Left colon (tissue), 2 donors: ENCODE measurements around the gene SLC9C2. TPM values are rescaled to one million over a fixed set of nuclear protein-coding genes. Genes with fewer than 3 reads are reported as not detected.
"Not testable (repeated sequence)": the region's sequence is repeated elsewhere in the genome, so short reads cannot be mapped to it uniquely, and the experiment has no call there.

ENCODE experiments used
- ATAC-seq: fragments of 200-7000 bp; cut with Tn5 transposase; one replicate; pipeline ENCODE4 v1.9.1; 2020; ENCODE audit warnings: mild to moderate bottlenecking, moderate library complexity
- DNase-seq, 2 donors: peaks; one replicate each; pipeline ENCODE4 v3.0.0-alpha.2; 2020
- intact Hi-C, 2 donors: fragments of 100-400 bp; cut with DNase I in 1 of 2; cut with micrococcal nuclease in 1 of 2; formaldehyde crosslinking; loops; one replicate each; pipeline versions ENCODE4 v1.11.2 to v1.14.0; 2022; cut with DNase I, micrococcal nuclease
- total RNA-seq, 2 donors: library from RNA; stranded (reverse); fragmentation: NEBNext Ultra II Directional; extraction: Animal tissue kit (Norgen Biotek cat#: 25700); gene quantifications; one replicate each; pipeline ENCODE4 v1.2.1, GENCODE V29; 2021
- donor health status: DM: no; HTN: no; CAD: no.
- donor health status: DM: yes; HTN: yes; CAD: no.

The SLC9C2 gene
- total RNA-seq, 2 donors from 2014 or later, result 0.17 TPM; not detected in 1

DNA sequence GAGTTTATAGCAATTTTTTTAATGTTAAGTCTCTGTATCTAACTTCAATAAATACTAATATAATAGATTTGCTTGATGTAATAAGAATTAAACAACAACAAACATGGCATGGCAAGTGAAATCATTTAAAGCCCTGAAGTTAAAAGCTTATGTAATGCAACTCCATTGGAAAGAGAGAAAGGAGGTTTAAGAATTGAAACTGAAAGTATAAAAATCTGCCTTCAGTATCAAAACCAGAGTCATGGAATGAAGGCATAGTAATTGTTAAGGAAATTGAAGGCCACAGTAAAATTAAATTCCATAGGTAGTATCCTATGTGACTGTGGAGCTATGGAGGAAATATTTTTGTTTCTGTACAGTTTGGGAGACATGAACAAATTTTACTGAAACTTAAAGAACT, 70.6 kb downstream of the SLC9C2 start:
- DNase-seq (no peak), ATAC-seq (no peak)
- intact Hi-C loops, result no loop called here

DNA sequence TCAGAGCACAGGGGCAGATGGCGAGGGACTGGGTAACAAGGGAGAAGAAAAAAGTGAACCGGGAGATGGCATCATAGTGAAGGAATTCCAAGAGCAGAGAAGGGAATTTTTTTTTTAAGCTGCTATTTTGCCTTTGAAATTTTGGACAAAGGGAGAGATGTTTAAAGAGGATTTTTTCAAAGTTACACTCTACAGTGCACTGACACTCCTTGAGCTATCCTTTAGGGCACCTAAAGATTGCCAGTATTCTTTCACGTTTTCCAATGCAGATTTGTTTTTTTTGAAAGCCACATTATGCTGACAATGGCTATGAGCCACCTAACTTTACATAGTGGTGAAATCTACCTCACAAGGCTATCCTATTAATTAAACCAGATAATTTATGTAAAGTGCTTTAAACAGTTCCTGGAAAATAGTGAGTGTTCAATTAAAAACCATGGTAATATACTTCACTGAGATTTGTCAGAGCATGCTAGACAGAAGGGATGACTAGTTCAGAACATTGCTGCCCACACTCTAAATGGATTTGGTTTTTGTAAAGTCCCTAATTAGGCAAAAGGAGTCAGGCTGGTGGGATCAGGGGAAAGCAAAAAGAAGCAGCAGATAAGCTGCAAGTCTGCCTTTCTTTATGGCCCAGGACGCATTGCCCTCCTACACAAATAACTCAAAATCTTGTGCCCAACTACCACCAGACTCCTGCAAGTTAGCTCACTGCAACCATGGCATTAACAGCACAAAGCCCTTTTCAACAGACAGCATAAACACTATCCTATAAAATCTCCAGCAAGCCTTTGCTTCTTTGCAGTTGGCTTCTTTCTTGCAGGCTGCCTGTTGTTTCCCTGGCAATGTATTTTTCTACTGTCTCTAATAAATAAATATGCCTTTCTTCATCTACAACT, 71.8 kb downstream of the SLC9C2 start:
- no peak for DNase-seq
- intact Hi-C loops, result no loop called here
- no peak for ATAC-seq

DNA sequence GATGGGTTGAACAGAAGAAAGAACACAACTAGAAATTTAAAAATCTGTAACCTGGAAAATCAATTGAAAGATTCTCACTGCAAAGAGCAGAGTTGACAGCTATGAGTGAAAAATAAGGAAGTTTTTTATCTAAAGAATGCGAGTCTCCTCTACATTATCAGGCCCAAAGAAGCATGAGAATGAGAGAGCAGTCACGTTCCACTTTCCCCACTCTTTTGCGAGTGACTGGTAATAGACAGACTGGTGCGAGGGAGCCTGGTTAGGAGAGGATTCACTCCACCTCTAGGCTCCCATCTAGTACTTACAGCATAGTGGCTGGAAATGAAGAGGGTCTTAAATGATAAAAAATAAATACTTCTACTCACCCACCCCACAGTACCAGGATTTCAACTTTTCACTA, 73.8 kb downstream of the SLC9C2 start:
- ATAC-seq (no peak), DNase-seq (no peak)
- intact Hi-C loops, result no loop called here

DNA sequence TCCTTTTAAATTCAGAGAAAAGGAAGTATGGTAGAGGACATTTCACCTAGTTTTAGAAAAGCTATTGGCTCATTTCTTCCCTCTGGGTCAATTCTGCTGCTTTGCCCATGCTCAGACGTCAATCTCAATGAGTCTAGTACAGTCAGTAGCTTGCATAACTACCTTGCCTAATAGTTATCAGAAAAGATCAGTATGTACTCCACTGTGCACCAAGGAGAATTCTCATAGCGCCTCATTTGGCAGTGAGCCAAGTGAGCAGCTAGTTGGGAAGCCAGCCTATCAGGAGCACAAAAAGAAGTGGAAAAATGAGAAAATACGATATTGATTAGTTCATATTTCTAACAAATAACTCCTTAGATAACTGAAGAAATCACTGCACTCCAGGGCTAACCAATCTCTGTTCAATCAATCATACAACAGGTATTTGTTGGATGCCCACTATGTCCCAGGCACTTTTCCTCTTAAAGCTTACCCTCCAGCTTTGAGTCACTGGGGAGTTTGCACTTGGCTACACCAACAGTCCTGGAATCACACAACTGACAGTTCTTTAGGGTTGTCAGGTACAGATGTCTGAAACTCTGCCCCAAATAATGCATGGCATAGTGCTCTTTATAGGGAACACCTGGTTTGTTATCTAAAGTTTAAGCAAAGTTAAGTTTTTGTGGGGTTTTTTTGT, 75.6 kb downstream of the SLC9C2 start:
- no peak for ATAC-seq
- intact Hi-C loops, result no loop called here
- DNase-seq, result no peak

DNA sequence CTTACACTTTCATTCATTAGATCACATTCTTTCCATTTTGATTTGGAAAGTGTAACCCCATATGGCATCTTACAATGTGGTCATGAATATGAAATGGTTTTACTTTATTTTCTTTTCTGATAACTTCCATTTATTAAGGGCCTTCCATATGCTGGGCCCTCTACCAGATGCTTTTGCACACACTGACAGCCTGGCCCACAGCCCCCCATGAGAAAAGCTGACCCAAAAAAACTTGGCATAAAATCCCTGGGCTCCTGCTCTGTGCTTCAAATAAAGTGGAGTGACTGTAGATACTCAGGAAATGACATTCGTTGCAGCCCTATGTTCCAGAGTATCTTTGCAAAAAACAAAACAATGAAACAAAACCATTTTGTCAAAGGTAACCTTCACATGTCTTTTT, 76.9 kb downstream of the SLC9C2 start:
- DNase-seq (no peak), ATAC-seq (no peak)
- intact Hi-C loops, result no loop called here

DNA sequence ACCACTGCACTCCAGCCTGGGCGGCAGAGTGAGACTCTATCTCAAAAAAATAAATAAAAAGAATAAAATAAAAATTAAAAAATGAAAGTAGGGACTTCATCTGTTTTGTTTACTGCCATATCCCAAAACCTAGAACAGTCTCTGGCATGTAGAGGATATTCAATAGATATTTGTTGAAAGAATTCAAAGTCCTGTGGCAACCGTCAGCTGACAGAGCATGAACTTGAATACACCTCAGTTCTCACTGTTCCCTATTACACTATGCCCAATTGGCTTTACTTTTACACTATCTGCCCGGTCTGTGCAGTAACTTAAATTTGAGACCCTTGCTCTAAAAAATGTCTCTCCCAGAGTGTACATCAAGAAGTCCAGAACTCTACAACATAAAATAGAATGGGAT, 79.5 kb downstream of the SLC9C2 start:
- ATAC-seq (peak; percentile 51), DNase-seq (no peak)
- intact Hi-C loops, result no loop called here

DNA sequence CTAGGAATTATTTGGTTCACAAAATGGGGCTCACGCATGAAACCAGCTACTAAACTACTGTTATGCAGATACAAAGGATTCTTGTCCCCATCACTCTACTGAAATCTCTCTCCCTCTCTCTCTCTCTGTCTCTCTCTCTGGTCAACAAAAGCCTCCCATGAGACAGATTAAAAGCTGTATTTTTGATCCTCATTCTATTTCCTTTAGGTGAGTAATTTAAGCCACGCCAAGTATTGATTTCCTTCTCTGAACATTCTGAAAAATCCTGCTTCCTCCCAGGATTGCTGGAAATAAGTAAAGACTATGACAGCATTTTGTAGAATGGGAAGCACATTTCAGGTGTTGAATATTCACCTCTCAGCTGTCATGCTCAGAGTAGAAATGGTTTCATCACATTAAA, 82.1 kb downstream of the SLC9C2 start:
- DNase-seq (no peak), ATAC-seq (no peak)
- intact Hi-C loops, result no loop called here

DNA sequence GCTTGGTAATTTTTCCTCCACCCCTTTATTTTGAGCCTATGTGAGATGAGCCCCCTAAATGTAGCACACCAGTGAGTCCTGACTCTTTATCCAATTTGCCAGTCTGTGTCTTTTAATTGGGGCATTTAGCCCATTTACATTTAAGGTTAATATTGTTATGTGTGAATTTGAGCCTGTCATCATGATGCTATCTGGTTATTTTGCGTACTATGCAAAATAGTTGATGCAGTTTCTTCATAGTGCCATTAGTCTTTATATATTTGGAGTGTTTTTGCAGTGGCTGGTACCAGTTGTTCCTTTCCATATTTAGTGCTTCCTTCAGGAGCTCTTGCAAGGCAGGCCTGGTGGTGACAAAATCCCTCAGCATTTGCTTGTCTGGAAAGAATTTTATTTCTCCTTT, 88.4 kb downstream of the SLC9C2 start:
- DNase-seq, intact Hi-C loops, ATAC-seq: not testable (repeated sequence)

DNA sequence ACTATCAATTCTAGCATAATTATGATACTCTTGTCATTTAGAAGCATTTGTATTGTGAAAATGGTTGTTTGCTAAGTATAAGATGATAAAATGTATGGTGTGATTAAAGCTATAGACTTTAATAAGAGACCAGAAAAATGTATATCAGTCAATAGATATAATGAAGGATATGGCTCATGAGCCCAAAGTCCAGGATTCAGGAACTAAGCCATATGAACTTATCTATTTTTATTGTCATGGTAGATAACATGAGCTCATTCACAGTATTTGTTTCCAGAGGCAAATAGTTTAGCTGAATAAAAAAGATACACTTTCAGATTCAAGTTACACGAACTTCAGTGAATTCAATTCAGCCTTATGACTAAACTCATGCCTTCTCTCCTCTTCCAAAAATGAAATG, 93.1 kb downstream of the SLC9C2 start:
- intact Hi-C loops, result no loop called here
- no peak for DNase-seq
- peak; percentile 68 for ATAC-seq

DNA sequence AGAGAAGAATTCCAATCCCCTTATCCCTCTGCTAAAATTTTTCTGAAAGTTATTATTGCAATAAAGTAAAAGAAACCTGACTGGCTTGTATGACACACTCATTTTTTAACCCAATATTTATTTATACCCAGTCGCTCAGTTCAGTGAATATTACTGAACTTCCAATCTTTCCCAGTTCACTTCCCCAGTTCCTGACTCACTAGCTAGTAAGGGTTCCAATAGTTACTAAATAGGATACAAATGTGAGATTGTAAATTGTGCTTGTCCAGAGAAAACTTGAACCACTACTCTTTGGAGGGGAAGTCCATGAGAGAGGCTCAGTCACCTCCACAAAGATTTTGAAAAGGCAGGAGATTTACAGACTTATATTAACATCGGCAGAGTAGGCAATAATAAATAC, 94.3 kb downstream of the SLC9C2 start:
- DNase-seq (no peak), ATAC-seq (no peak)
- intact Hi-C loops, result no loop called here

DNA sequence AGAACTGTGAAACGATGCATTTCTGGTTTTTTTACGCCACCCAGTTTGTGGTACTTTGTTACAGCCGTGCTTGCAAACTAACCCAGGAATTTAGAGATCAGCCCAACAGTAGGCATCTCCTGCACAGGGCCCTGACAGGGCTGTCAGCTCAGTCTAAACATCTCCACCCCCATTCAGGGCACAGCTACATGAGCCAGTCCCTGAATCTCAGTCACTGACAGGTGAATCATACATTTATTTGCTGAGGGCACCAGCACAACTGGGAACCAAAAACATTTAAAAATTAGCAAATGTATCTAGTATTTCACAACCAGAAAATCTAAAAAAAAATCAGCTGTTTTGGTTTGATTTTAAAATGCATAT, 95.0 kb downstream of the SLC9C2 start:
- intact Hi-C loops, result no loop called here
- peak; percentile 17 for ATAC-seq
- no peak for DNase-seq

DNA sequence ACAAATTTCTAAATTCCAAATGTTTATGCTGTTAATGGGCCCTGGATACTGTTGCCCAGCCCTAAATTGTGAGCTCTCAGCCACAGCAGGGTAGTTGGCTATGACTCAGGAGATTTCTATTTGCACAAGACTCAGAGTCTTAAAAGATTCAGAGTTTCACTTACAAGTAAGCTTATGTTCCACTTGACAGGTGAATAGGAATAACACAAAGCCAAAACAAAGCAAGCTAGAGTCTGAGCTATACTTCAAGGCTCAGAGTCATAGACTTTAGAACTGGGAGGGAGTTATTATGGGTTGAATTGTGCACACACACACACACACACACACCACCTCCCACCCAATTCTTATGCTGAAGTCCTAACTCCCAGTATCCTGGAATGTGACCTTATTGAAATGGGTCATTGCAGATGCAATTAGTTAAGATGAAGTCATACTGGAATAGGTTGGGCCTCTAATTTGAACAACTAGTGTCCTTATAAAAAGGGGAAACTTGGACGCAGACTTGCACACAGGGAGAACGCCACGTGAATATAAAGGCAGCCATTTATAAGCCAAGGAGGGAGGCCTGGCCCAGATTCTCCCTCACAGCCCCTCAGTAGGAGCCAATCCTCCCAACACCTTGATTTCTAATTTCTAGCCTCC, 95.5 kb downstream of the SLC9C2 start:
- DNase-seq (no peak), ATAC-seq (peak; percentile 61)
- intact Hi-C loops, result no loop called here

DNA sequence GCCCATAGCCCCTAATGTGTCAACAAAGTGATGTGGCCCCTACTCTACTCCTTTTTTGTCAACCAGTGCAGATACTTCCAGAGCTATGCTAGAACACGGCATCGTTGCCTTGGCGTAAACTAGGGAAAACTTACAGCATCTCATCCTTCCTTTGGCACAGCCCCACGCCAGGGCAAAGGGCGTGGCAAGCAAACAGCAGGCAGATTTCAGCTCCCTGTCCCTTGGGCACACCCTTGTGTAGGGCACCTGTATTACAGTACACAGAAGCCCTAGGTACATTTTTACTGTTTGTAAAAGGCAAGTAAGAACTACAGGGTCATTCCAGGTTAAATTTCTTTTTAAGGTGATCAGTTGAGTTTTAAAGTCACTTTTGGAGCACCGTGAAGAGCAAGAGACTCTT, 96.4 kb downstream of the SLC9C2 start:
- DNase-seq (peak; percentile 71 to 84), ATAC-seq (peak; percentile 92)
- intact Hi-C loops, result no loop called here

DNA sequence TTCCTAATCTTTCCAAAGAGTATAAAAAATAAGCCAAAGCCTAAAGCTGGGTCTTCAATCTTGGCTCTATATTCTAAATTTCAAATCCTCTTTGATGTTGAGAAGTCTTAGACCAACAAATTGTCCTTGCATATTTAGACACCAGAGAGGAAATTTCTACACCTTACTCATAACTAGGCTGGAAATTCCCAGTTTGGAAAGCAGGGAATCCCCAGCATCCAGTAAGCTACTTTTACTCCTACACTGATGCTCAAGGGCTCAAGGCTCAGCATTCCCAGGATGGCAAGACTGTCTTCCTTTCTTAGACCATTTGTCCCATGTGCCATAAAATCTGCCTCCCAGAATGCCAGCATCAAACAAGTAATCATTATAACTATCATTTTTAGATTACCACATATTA, 97.5 kb downstream of the SLC9C2 start:
- ATAC-seq, result no peak
- DNase-seq, result no peak
- intact Hi-C loops, result no loop called here

DNA sequence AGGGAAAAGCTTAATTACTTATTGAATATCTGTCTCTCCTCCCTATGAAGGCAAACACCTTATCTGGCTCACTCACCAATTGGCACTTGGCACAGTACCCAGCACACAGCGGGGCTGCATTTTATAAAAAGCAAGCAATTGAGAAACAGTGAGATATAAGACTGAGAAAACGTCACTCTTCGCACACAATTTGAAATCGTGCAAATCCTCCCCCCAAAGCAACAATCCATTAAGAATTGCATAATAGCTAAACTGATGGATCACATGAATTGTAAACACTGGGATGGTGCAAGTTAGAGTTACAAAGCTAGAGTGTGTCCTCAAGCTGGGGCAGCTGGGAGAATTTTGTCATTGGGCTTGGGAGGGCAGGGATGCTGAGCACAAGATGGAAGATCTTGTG, 98.6 kb downstream of the SLC9C2 start:
- intact Hi-C loops, result no loop called here
- DNase-seq, result no peak

DNA sequence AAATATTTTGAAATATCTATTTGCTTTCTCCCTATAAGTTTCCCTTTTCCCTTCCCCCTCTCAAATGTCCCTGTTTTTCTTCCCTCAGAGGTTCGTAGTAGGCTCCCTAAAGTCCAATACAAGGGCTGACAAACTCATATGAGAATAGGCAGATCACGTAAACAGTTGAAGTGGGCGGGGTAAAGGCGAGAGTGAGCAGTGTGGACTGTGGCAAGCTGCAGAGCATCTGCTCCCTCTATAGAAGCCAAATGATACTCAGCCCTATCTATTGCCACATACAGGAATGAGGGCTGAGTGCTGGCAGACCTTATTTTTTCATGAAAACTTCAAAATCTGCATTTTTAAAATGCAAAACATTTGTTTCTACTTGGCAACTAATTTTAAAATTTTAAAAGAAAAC, 99.5 kb downstream of the SLC9C2 start:
- DNase-seq, result peak in 1 of 2 donors; percentile 37
- ATAC-seq, result peak; percentile 30
- intact Hi-C loops, result no loop called here

More for the DNA sequence above, 98.6 kb downstream of the SLC9C2 start:
- ATAC-seq, result no peak

DNA sequence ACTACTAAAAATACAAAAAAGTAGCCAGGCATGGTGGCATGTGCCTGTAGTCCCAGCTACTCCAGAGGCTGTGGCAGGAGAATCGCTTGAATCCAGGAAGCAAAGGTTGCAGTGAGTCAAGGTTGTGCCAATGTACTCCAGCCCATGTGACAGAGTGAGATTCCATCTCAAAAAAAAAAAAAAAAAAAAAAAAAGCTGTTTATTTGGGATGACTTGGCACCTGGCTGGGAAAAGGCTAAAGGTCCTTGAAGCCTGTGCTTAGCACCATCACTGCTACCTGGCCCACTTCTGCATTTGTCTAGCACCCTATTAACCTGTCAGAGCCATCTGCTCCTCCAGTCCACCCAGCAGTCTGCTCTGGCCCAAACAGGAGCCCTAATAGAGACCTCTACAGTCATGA, 100.8 kb downstream of the SLC9C2 start:
- DNase-seq (no peak), ATAC-seq (no peak)
- intact Hi-C loops, result no loop called here

DNA sequence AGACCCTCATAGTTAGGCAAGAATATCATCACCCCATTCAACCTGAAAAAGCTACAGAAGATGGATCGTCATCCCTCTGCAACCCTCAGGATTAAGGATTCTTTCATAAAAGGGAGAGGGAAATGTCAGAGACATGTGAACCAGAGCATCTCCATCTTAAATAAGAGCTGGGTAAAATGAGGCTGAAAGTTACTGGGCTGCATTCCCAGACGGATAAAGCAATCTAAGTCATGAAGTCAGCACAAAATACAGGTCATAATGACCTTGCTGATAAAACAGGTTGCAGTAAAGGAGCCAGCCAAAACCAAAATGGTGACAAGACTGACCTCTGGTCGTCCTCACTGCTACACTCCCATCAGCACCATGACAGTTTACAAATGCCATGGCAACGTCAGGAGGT, 103.1 kb downstream of the SLC9C2 start:
- DNase-seq, result no peak
- intact Hi-C loops, result no loop called here
- no peak for ATAC-seq

DNA sequence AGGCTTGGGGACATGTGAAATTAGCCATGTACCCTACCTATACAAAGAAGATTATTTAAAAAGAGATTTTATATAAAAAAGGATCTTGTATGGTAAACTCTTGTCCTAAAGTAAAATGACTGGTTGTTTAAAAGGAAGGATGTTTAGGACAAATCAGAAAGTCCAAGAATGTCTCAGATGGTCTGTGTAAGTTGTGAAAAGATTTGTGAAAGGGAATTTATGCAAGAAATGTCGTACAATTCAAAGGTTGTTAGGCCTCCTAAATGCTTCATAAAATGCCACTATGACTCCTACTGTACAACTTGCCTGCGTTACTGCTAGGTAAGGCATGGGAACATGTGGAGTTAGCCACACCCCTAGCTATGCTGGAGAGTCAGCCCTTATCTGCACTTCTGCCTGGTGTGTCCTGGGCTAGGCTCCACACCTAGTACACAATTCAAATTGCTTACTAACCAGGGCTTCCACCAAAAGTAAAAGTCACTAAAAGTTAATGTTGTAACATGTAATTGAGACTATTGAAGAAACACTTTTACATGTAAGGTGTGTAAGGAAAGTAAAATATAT, 106.0 kb downstream of the SLC9C2 start:
- intact Hi-C loops, result no loop called here
- DNase-seq (peak; percentile 24 to 42), ATAC-seq (peak; percentile 97)
